T-helper 1 cell (primary cell): ENCODE measurements around the gene DAPK2.

Source experiments
- DNase-seq, 5 donors: peaks; one replicate each; pipeline ENCODE4 v3.0.0-alpha.2; 2012 to 2020

Gene DAPK2

DNA sequence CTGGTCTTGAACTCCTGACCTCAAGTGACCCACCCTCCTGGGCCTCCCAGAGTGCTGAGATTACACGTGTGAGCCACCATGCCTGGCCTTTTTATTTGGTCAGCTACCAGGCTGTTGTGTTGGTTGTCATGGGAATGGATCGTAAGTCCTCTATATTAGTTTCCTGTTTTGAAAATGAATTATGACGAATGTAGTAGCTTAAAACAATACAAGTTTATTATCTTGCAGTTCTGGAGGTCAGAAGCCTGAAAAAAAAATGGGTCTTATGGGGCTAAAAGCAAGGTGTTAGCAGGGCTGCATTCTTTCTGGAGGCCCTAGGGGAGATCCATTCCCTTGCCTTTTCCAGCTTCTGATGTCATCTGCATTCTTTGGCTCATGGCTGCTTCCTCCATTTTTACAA, 187.4 kb downstream of the DAPK2 start:
- DNase-seq: no peak

DNA sequence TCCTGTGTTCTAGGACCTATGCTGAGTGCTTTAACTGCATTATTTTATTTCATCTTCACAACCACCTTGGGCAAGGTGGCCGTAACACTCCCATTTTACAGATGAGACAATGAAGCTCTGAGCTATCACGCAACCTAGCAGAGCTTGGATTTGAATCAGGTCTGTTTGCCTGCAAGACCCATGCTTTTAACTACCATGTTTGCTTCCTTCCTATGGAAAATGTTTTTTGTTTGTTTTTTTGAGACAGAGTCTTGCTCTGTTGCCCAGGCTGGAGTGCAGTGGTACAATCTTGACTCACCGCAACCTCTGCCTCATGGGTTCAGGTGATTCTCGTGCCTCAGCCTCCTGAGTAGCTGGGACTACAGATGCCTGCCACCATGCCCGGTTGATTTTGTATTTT, 187.8 kb downstream of the DAPK2 start:
- DNase-seq: no peak

DNA sequence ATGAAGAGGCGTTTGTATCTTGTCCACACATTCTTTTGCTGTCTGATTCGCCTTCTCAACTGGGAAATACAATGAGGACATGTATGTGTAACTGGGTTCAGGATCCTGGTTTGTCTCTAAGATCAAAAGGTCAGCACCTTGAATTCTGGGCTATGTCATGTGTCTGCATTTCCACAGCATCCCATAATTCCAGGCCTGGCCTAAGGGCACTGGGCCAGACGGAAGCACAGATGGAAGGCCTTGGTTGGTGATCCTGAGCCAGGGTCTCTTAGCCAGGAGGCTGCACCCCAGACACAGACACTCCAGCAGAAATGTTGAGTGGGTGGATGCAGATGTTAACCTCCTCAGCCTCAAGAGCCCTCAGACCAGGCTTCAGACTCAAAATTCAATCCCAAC, 188.8 kb downstream of the DAPK2 start:
- DNase-seq: no peak
